ENCODE results near the gene EMID1. TPM values are rescaled to one million over a fixed set of nuclear protein-coding genes. Genes with fewer than 3 reads are reported as not detected.

Gene EMID1
- total and polyA plus RNA-seq, 2 experiments from 2014 or later, result 11.5 to 15.0 TPM

DNA sequence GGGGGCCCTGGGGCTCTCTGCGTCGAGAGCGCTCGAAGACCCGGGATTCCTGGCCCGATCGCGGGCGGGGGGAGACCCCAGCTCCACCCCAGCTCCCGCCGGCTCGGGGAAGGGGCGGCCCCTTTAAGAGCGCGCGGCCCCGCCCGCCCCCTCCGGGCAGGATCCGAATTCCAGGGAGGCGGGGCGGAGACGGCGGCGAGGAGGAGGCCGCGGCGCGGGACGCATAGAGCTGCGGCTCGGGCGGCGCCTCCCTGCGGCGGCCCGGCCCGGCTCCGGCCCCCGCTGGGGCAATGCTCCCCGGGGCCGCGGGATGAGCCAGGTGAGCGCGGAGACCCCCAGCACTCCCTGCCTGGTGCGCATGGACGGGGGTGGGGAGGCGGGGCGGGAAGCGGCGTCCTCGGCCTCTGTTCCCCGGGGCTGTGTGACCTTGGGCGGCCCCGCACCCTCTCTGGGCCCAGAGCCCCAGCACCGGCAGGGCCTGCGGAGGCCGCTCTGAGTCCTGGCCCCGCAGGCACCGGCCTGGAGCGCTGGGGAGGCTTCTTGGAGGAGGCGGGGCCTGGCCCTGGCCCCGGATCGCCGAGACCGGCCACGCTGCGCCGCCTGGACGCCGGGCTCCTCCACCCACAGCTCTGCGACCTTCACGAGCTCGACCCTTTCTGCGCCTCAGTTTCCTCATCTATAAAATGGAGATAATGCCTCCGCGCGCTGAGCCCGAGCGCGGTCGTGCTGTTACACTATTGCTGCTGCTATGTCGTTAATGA lies 101.3 kb downstream of the EMID1 start:
- H3K9me3 ChIP-seq (ENCODE audit: low read depth), result no peaks in the 10 kb centered on the region
- peaks cover 10% of the 10 kb centered on the region for H3K79me2 ChIP-seq
- peak overlapping the region; percentile 93 for H3K4me3 ChIP-seq
- no peaks in the 10 kb centered on the region for H4K20me1 ChIP-seq (ENCODE audit: insufficient read depth, poor library complexity, severe bottlenecking)
- H3K4me1 ChIP-seq (ENCODE audit: insufficient read depth), result peaks cover 11% of the 10 kb centered on the region
- H3K27me3 ChIP-seq, result no peaks in the 10 kb centered on the region
- H3K27ac ChIP-seq, result peak overlapping the region; percentile 80
- DNase-seq (ENCODE audit: low spot score), result peak; percentile 92
- H3K9me2 ChIP-seq (replicated peaks; ENCODE audit: insufficient read depth), result no peaks in the 10 kb centered on the region
- peak overlapping the region; percentile 98 for H3K4me2 ChIP-seq
- 9% methylated on average over 37 of the region's 83 CpGs for WGBS (ENCODE audit: low lambda C conversion rate, missing lambda C conversion rate)
- no peaks in the 10 kb centered on the region for H3K36me3 ChIP-seq (replicated peaks; ENCODE audit: insufficient read depth, low read depth)
- no peak for TF ChIP-seq EZH2phosphoT487 (IDR thresholded peaks at IDR 0.05; ENCODE audit: low read depth, severe bottlenecking, unreplicated experiment)
- no peak for TF ChIP-seq EZH2 (IDR thresholded peaks at IDR 0.05; ENCODE audit: borderline replicate concordance)
- TF ChIP-seq, protein P1, sequence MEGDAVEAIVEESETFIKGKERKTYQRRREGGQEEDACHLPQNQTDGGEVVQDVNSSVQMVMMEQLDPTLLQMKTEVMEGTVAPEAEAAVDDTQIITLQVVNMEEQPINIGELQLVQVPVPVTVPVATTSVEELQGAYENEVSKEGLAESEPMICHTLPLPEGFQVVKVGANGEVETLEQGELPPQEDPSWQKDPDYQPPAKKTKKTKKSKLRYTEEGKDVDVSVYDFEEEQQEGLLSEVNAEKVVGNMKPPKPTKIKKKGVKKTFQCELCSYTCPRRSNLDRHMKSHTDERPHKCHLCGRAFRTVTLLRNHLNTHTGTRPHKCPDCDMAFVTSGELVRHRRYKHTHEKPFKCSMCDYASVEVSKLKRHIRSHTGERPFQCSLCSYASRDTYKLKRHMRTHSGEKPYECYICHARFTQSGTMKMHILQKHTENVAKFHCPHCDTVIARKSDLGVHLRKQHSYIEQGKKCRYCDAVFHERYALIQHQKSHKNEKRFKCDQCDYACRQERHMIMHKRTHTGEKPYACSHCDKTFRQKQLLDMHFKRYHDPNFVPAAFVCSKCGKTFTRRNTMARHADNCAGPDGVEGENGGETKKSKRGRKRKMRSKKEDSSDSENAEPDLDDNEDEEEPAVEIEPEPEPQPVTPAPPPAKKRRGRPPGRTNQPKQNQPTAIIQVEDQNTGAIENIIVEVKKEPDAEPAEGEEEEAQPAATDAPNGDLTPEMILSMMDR (IDR thresholded peaks at IDR 0.05; ENCODE audit: poor library complexity), result no peak
- peak overlapping the region; percentile 96 for H2AFZ ChIP-seq

DNA sequence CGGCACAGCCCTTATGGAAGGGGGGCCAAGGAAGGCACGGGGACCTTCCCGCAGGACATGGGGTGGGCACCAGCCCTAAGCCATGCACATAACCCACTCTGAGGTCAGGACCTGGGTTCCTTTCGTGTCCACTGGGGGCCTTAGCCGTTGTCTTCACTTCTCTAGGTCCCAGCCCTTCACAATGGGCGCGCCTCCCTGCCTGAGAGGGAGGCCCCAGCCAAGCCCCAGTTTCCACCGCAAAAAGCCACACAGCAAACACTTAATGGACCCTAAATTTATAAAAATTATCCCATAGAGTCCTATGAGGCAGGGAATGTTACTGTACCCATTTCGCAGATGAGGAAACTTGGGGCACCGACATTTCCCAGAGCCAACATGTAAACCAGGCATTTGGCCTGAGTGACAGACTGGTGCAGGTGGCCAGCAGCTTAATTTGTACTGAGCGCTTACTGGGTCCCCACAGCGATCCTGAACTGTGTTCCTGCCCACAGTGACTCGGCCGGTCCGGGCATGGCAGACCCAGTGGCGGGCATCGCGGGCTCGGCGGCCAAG lies 102.0 kb downstream of the EMID1 start:
- no peak for DNase-seq (ENCODE audit: low spot score)
- peak overlapping the region; percentile 96 for H2AFZ ChIP-seq

DNA sequence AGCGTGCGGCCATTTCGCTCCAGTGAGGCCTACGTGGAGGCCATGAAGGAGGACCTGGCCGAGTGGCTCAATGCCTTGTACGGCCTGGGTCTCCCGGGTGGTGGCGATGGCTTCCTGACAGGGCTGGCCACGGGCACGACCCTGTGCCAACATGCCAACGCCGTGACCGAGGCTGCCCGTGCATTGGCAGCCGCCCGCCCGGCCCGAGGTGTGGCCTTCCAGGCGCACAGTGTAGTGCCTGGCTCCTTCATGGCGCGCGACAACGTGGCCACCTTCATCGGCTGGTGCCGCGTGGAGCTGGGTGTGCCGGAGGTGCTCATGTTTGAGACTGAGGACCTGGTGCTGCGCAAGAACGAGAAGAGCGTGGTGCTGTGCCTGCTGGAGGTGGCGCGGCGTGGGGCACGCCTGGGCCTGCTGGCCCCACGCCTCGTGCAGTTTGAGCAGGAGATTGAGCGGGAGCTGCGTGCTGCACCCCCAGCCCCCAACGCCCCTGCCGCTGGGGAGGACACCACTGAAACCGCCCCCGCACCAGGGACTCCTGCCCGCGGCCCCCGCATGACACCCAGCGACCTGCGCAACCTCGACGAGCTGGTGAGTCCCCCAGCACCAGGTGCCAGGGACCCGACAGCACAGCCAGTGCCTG lies 102.6 kb downstream of the EMID1 start:
- no peak for DNase-seq (ENCODE audit: low spot score)
- peaks cover 11% of the 10 kb centered on the region for H3K4me1 ChIP-seq (ENCODE audit: insufficient read depth)
- H3K4me2 ChIP-seq, result peak overlapping the region; percentile 98
- H3K79me2 ChIP-seq, result peaks cover 10% of the 10 kb centered on the region
- H2AFZ ChIP-seq, result no peak overlapping the region
- H3K27ac ChIP-seq, result no peak overlapping the region
- TF ChIP-seq EZH2phosphoT487 (IDR thresholded peaks at IDR 0.05; ENCODE audit: low read depth, severe bottlenecking, unreplicated experiment), result no peak
- no peak for TF ChIP-seq EZH2 (IDR thresholded peaks at IDR 0.05; ENCODE audit: borderline replicate concordance)
- H3K27me3 ChIP-seq, result peaks cover 6% of the 10 kb centered on the region
- H4K20me1 ChIP-seq (ENCODE audit: insufficient read depth, poor library complexity, severe bottlenecking), result no peaks in the 10 kb centered on the region
- no peaks in the 10 kb centered on the region for H3K36me3 ChIP-seq (replicated peaks; ENCODE audit: insufficient read depth, low read depth)
- WGBS (ENCODE audit: low lambda C conversion rate, missing lambda C conversion rate), result 96% methylated on average over 47 of the region's 50 CpGs
- no peak overlapping the region for H3K4me3 ChIP-seq
- H3K9me2 ChIP-seq (replicated peaks; ENCODE audit: insufficient read depth), result no peaks in the 10 kb centered on the region
- no peaks in the 10 kb centered on the region for H3K9me3 ChIP-seq (ENCODE audit: low read depth)

More for the DNA sequence above, 102.0 kb downstream of the EMID1 start:
- Histone ChIP-seq H3K36me3 (replicated peaks; ENCODE audit: insufficient read depth, low read depth) (no peaks in the 10 kb centered on the region), H3K4me3 (peak overlapping the region; percentile 93), H3K79me2 (peaks cover 10% of the 10 kb centered on the region), H3K27me3 (peaks cover under 1% of the 10 kb centered on the region), H3K4me1 (ENCODE audit: insufficient read depth) (peaks cover 11% of the 10 kb centered on the region), H4K20me1 (ENCODE audit: insufficient read depth, poor library complexity, severe bottlenecking) (no peaks in the 10 kb centered on the region), H3K9me3 (ENCODE audit: low read depth) (no peaks in the 10 kb centered on the region), H3K9me2 (replicated peaks; ENCODE audit: insufficient read depth) (no peaks in the 10 kb centered on the region), H3K27ac (no peak overlapping the region), H3K4me2 (peak overlapping the region; percentile 98)
- TF ChIP-seq, protein P1 (IDR thresholded peaks at IDR 0.05; ENCODE audit: poor library complexity), result no peak
- no peak for TF ChIP-seq EZH2 (IDR thresholded peaks at IDR 0.05; ENCODE audit: borderline replicate concordance)
- no peak for TF ChIP-seq EZH2phosphoT487 (IDR thresholded peaks at IDR 0.05; ENCODE audit: low read depth, severe bottlenecking, unreplicated experiment)
- WGBS (ENCODE audit: low lambda C conversion rate, missing lambda C conversion rate), result 78% methylated on average over 20 of the region's 20 CpGs

Measured in hepatocyte (in vitro differentiated cells).